Mammary microvascular endothelial cell (primary cell): ENCODE measurements around the gene COX14. TPM values are rescaled to one million over a fixed set of nuclear protein-coding genes. Genes with fewer than 3 reads are reported as not detected.

Source experiments
- total RNA-seq: library from RNA; depleted of rRNA; stranded (reverse); fragments of >200 nt; gene quantifications from 2 replicates; pipeline ENCODE4 v1.2.3, GENCODE V29; 2015

Gene COX14
- 48.9 and 57.1 TPM in 2 replicates for total RNA-seq

DNA sequence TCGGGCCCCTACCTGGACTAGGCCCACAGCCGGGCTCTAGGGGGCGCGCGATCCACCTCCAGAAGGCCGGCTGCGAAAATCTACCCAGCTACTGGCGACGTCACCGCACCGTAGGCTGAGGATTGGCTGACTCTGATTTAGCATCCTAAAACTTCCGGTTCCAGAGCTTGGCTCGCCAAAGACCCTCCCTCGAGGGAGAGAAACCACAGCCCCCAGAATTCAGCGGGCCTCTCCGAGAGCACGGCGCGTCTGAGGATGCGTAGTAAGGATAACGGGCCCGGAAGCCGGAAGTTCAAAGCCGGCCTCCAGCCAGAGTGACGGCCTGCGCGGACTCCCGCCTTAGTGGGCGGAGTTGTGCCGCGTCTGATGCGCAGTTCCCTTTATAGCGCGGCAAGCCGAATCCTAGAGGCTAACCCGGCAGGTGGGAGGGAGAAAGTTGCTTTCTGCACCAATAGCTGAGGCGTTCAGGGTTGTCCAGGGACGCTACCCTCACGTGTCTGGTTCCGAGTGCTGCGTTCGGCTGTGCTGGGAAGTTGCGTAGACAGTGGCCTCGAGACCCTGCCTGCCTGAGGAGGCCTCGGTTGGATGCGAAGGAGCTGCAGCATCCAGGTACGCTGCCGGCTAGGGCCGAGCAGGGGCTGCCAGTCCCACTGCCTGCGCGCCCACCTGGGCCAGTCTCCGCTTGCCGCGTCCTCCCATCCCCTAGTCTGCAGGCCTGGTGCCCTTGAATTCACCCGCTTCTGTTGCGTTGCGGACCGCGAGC is at the start of gene COX14:
TSS of gene COX14 (plus strand) at position 544 of the 763 bp plus-strand sequence. CDS start 7,808 bp downstream, outside the sequence.

DNA sequence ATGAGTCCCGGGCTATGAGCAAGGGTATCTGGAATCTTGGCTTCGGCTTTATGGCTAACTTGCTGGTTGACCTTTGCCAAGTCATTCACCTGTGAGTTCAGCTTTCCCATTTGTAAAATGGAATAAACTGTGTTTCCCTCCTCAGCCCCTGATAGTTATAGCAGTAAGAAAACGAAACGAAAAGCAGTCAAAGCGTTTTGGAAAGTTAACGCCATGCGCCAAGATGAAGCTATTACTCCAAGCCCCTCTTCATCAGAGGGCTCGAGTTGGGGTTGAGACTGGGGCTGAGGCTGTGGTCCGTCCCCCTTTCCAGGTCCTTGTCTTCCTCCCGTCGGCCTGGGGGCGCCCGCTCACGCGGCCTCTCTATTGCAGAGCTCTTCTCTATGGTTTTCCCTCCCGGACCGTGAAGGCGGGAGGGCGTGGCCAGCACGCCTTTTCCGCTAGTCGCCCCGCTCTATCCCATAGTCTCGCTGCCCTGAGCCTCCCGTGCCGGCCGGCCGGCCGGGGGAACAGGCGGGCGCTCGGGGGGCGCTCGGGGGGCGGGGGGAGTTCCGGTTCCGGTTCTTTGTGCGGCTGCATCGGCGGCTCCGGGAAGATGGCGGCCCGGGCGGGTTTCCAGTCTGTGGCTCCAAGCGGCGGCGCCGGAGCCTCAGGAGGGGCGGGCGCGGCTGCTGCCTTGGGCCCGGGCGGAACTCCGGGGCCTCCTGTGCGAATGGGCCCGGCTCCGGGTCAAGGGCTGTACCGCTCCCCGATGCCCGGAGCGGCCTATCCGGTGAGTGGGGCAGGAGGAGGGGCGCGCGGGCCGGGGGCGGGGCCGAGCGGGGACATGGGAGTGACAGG is 27.0 kb upstream of the COX14 start, which contains the start of gene SMARCD1:
TSS of gene SMARCD1 (plus strand) at position 568 of the 840 bp plus-strand sequence. CDS start at position 596, 28 bp downstream.

DNA sequence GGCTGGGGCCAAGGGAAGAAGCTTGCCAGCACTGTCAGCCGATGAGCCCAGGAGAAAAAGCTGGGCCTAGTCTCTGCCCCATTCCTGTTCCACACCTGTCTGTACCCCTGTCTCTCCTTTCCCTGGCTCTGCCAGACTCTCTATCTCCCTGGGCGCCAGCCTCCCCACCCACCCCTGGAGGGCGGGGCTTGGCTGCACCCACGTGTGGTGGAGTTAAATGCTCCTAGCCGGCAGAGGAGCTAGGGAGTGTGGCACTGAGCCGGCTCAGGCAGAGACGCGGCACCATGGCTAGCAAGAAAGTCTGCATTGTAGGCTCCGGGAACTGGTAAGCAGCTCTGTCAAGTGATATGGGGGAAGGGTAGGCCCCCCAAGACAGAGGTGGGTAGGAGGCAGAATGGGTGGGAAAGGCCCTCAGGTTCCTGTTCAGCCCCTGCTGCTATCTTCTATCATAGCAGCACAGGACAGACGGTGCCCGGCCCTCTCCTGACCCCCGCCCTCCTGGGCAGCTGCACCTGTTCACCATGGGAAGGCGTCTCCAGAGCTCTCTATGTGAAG is 8.2 kb upstream of the COX14 start, which contains the start of gene GPD1:
TSS of gene GPD1 (plus strand) at position 242 of the 555 bp plus-strand sequence. CDS start at position 285, 43 bp downstream.

DNA sequence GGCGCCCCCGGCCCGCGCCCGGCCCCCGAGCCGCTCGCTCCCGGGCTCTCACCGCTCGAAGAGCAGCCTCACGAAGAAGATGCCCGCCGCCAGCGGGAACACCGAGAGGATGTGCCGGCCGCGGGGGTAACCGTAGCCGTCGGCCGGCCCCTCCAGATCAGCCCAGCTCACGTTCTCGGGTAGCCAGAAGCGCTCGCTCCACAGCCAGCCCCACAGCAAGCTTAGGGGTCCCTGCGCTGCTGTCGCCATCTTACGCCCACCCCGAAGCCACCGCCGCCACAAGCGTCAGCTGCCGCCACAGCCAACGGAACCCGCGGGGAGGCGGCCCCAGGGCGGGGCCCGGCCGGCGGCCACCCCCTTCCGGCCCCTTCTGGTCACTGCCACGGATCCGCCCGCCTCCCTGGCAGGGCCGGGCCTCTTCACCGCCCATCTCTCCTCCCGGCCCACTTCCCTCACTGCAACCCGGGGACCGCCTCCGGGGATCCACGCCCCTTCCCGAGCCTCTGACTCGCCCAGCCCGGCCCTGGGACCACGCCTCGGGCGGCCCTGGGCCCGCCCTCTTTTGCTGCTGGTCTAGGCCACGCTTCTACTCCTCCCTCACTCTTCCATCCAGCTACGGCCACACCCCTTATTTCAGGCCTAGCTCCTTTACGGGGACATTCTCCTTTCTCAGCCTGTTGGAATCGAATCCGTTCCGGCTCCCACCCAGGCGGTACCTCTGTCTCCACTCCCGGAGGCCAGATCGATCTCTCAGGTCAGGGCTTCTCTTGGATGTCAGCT is 55.2 kb downstream of the COX14 start, which contains the start of gene CERS5:
TSS of gene CERS5 (minus strand) at position 321 of the 780 bp plus-strand sequence. CDS start at position 249, 72 bp downstream.

Other genes starting within 250 kb of the COX14 start
- gene FAIM2, start 208.3 kb upstream of the COX14 start, total RNA-seq: not detected in 2 replicates
- not detected in 2 replicates for gene AQP2, start 161.5 kb upstream of the COX14 start, total RNA-seq
- gene AQP5, start 150.4 kb upstream of the COX14 start, total RNA-seq: not detected in 2 replicates
- not detected in 2 replicates for gene AQP6, start 139.3 kb upstream of the COX14 start, total RNA-seq
- 51.0 and 54.1 TPM in 2 replicates for gene RACGAP1, start 86.7 kb upstream of the COX14 start, total RNA-seq
- gene ASIC1, start 54.6 kb upstream of the COX14 start, total RNA-seq: 0.25 and 1.9 TPM in 2 replicates
- gene SMARCD1, start 26.9 kb upstream of the COX14 start, total RNA-seq: 70.9 and 71.6 TPM in 2 replicates
- not detected in 2 replicates for gene GPD1, start 8.2 kb upstream of the COX14 start, total RNA-seq
- 27.0 and 33.7 TPM in 2 replicates for gene CERS5, start 55.1 kb downstream of the COX14 start, total RNA-seq
- gene LIMA1, start 171.3 kb downstream of the COX14 start, total RNA-seq: 98.0 and 101 TPM in 2 replicates